ENCODE data around the gene EFNA3.
A peak's percentile ranks its signal among the peaks of the same experiment; 100 is the strongest.

Gene EFNA3

GRCh38 chr1:155068599-155068998 lies 10.0 kb upstream of the EFNA3 start:
- DNase-seq = no peak

- no peak for DNase-seq
Observed at GRCh38 chr1:155069551-155070157, 9.0 kb upstream of the EFNA3 start.

- DNase-seq = no peak
Observed at GRCh38 chr1:155070158-155070621, 8.4 kb upstream of the EFNA3 start.

GRCh38 chr1:155070721-155071569 lies 7.7 kb upstream of the EFNA3 start:
- peak; percentile 75 for DNase-seq

- no peak for DNase-seq
Observed at GRCh38 chr1:155071701-155072100, 6.9 kb upstream of the EFNA3 start.

GRCh38 chr1:155072531-155073289 lies 5.9 kb upstream of the EFNA3 start:
- no peak for DNase-seq

GRCh38 chr1:155073377-155074242 lies 5.0 kb upstream of the EFNA3 start:
- DNase-seq = no peak

GRCh38 chr1:155075535-155075934 lies 3.1 kb upstream of the EFNA3 start:
- no peak for DNase-seq

GRCh38 chr1:155076371-155076770 lies 2.3 kb upstream of the EFNA3 start:
- DNase-seq = no peak

- no peak for DNase-seq
Observed at GRCh38 chr1:155077346-155077745, 1.3 kb upstream of the EFNA3 start.

GRCh38 chr1:155077758-155078445 lies 735 bp upstream of the EFNA3 start:
- DNase-seq = no peak

- DNase-seq = no peak
Observed at GRCh38 chr1:155079210-155079486, 511 bp downstream of the EFNA3 start.

GRCh38 chr1:155079487-155080311 lies 1.1 kb downstream of the EFNA3 start:
- DNase-seq = no peak

GRCh38 chr1:155080312-155081228 lies 1.9 kb downstream of the EFNA3 start:
- DNase-seq = no peak

- no peak for DNase-seq
Observed at GRCh38 chr1:155081472-155082300, 3.0 kb downstream of the EFNA3 start.

GRCh38 chr1:155082301-155083051 lies 3.8 kb downstream of the EFNA3 start:
- DNase-seq = no peak

GRCh38 chr1:155083052-155083541 lies 4.5 kb downstream of the EFNA3 start:
- no peak for DNase-seq
